Endodermal cell (in vitro differentiated cells): Measurements from ENCODE around the gene NCS1. TPM values are rescaled to one million over a fixed set of nuclear protein-coding genes. Genes with fewer than 3 reads are reported as not detected.

ENCODE experiments used
- DNase-seq: peaks from one replicate; pipeline ENCODE4 v3.0.0-alpha.2; 2017
- H3K27ac ChIP-seq: 2 replicates; pipeline ENCODE4 v1.5.1; 2013; ENCODE audit warnings: mild to moderate bottlenecking, low read depth, low read length, moderate library complexity
- H3K27me3 ChIP-seq: 2 replicates; pipeline ENCODE4 v1.6.1; 2013; ENCODE audit warnings: mild to moderate bottlenecking, low read length, moderate library complexity; ENCODE audit not compliant: insufficient read depth, control insufficient read depth, poor library complexity, severe bottlenecking
- H3K36me3 ChIP-seq: 2 replicates; pipeline ENCODE4 v1.7.0; 2013; ENCODE audit warnings: mild to moderate bottlenecking, low read length, moderate library complexity; ENCODE audit not compliant: control insufficient read depth, insufficient read depth
- H3K4me1 ChIP-seq: one replicate; pipeline ENCODE4 v1.7.0; 2013; ENCODE audit warnings: low read length; ENCODE audit not compliant: control insufficient read depth, insufficient read depth
- H3K4me3 ChIP-seq: 2 replicates; pipeline ENCODE4 v1.5.1; 2013; ENCODE audit warnings: mild to moderate bottlenecking, low read length, moderate library complexity
- H3K9ac ChIP-seq: 2 replicates; pipeline ENCODE4 v1.6.1; 2013; ENCODE audit warnings: mild to moderate bottlenecking, low read length, moderate library complexity; ENCODE audit not compliant: poor library complexity, severe bottlenecking; ENCODE audit errors: extremely low read depth
- H3K9me3 ChIP-seq: 2 replicates; pipeline ENCODE4 v1.6.1; 2013; ENCODE audit warnings: mild to moderate bottlenecking, low read length, moderate library complexity; ENCODE audit not compliant: control insufficient read depth
- H3K27ac Mint-ChIP-seq: 2 replicates; pipeline ENCODE4 v1.8.0; 2020; ENCODE audit warnings: mixed read lengths
- H3K27me3 Mint-ChIP-seq: 2 replicates; pipeline ENCODE4 v1.8.0; 2021; ENCODE audit warnings: mild to moderate bottlenecking, mixed read lengths; ENCODE audit not compliant: insufficient read depth
- H3K36me3 Mint-ChIP-seq: 2 replicates; pipeline ENCODE4 v1.8.0; 2020; ENCODE audit warnings: low read depth, mixed read lengths
- H3K4me1 Mint-ChIP-seq: 2 replicates; pipeline ENCODE4 v1.8.0; 2020; ENCODE audit warnings: mixed read lengths
- H3K4me3 Mint-ChIP-seq: 2 replicates; pipeline ENCODE4 v1.8.0; 2020; ENCODE audit warnings: mild to moderate bottlenecking, moderate library complexity, mixed read lengths
- H3K9me3 Mint-ChIP-seq: 2 replicates; pipeline ENCODE4 v1.8.0; 2020; ENCODE audit warnings: mild to moderate bottlenecking, mixed read lengths
- CTCF ChIP-seq: fragments of 200-600 bp; sonication (generic); conservative IDR thresholded peaks from 2 replicates; pipeline ENCODE4 v1.5.0; 2021; ENCODE audit warnings: antibody characterized with exemption, mild to moderate bottlenecking
- WGBS, 2 experiments: methylation state at CpG; one replicate each; pipeline versions ENCODE4 v1.1.5 to v1.1.7; 2013; ENCODE audit warnings: missing lambda C conversion rate in 2 of 2, mixed read lengths in 1 of 2; ENCODE audit not compliant: insufficient coverage in 1 of 2, insufficient read length in 1 of 2; 5-methylcytosine and 5-hydroxymethylcytosine counted together
- long read RNA-seq, 4 experiments: library from polyadenylated mRNA in 2 of 4; library from RNA in 1 of 4; library from capped mRNA in 1 of 4; stranded (forward) in 3 of 4; unstranded in 1 of 4; transcript quantifications; one replicate each; pipeline ENCODE4 v2.0.0, GENCODE V29; 2020 to 2021; ENCODE audit warnings: inconsistent platforms in 1 of 4
- polyA plus RNA-seq, 2 experiments: library from polyadenylated mRNA; stranded (reverse); fragments of 50-300 nt; gene quantifications; one replicate each; pipeline ENCODE4 v1.2.3, GENCODE V29; 2013
- total RNA-seq, 2 donors: library from RNA; stranded (reverse); fragmentation: NEBNext Ultra II Directional in 1 of 2; extraction: Animal tissue kit (Norgen Biotek cat#: 25700) in 1 of 2; gene quantifications; 2 replicates in 1 of 2; 3 replicates in 1 of 2; pipeline ENCODE4 v1.2.1, GENCODE V29; 2021

Gene NCS1
- 10 to 100 TPM; 40.6 to 47.7 TPM for total RNA-seq
- 26.5 TPM for polyA plus RNA-seq (2013, experiment 1 of 2)
- 28.0 TPM for polyA plus RNA-seq (2013, experiment 2 of 2)
- long read RNA-seq, experiment 1, full-length matches to known transcripts = 5 of 21 reads
- long read RNA-seq, experiment 1, partial matches to known transcripts = 4 of 21 reads
- long read RNA-seq, experiment 1, other reads (novel, unspliced or antisense) = 12 of 21 reads
- long read RNA-seq, experiment 2, full-length matches to known transcripts = 88 of 128 reads
- long read RNA-seq, experiment 2, partial matches to known transcripts = 7 of 128 reads
- long read RNA-seq, experiment 2, other reads (novel, unspliced or antisense) = 33 of 128 reads
- long read RNA-seq, experiment 3, partial matches to known transcripts = 19 of 20 reads
- long read RNA-seq, experiment 3, other reads (novel, unspliced or antisense) = 1 of 20 reads
- long read RNA-seq, experiment 4 = 0 reads

GRCh38 chr9:130172161-130172857 is at the start of gene NCS1:
TSS of gene NCS1 (plus strand) at chr9:130172404. CDS start at chr9:130172664, 260 bp downstream.
- peaks cover 19% of the 10 kb centered on the region for H3K4me1 Mint-ChIP-seq
- H3K27ac Mint-ChIP-seq = no peak within 1 kb of the TSS
- TF ChIP-seq CTCF = no peak
- no peaks in the 10 kb centered on the region for H3K36me3 Mint-ChIP-seq
- Histone ChIP-seq H3K27ac (no peak within 1 kb of the TSS), H3K4me3 (peak within 1 kb of the TSS; percentile 77), H3K9me3 (no peaks in the 10 kb centered on the region), H3K36me3 (no peaks in the 10 kb centered on the region), H3K27me3 (no peaks in the 10 kb centered on the region), H3K4me1 (peaks cover 9% of the 10 kb centered on the region), H3K9ac (no peak within 1 kb of the TSS)
- H3K9me3 Mint-ChIP-seq = no peaks in the 10 kb centered on the region
- DNase-seq = peak; percentile 86
- H3K4me3 Mint-ChIP-seq = peak within 1 kb of the TSS; percentile 75
- 0% methylated on average over 82 of the region's 101 CpGs; no CpG with 5 or more reads in 1 of the 2 experiments for WGBS, 2 experiments
- peaks cover 14% of the 10 kb centered on the region for H3K27me3 Mint-ChIP-seq

- Histone ChIP-seq H3K36me3 (peaks cover 38% of the 10 kb centered on the region), H3K9me3 (no peaks in the 10 kb centered on the region), H3K27ac (peak overlapping the region; percentile 57), H3K4me3 (no peak overlapping the region), H3K4me1 (no peaks in the 10 kb centered on the region), H3K9ac (no peak overlapping the region), H3K27me3 (no peaks in the 10 kb centered on the region)
- H3K36me3 Mint-ChIP-seq = peaks cover 36% of the 10 kb centered on the region
- no peak overlapping the region for H3K4me3 Mint-ChIP-seq
- H3K9me3 Mint-ChIP-seq = no peaks in the 10 kb centered on the region
- H3K27me3 Mint-ChIP-seq = no peaks in the 10 kb centered on the region
- H3K27ac Mint-ChIP-seq = peak overlapping the region; percentile 59
- no peak for TF ChIP-seq CTCF
- no peak for DNase-seq
- 88 to 100% methylated on average over 3 to 7 of the region's 7 CpGs for WGBS, 2 experiments
- H3K4me1 Mint-ChIP-seq = peaks cover 33% of the 10 kb centered on the region
Measured at GRCh38 chr9:130122456-130122855, 49.7 kb upstream of the NCS1 start.

- TF ChIP-seq CTCF = no peak
- Mint-ChIP-seq H3K27me3 (no peaks in the 10 kb centered on the region), H3K4me1 (peaks cover 16% of the 10 kb centered on the region), H3K4me3 (no peak overlapping the region), H3K9me3 (no peaks in the 10 kb centered on the region), H3K27ac (peak overlapping the region; percentile 17), H3K36me3 (peaks cover 49% of the 10 kb centered on the region)
- no peak overlapping the region for H3K4me3 ChIP-seq
- H3K4me1 ChIP-seq = no peaks in the 10 kb centered on the region
- H3K9ac ChIP-seq = no peak overlapping the region
- DNase-seq = no peak
- H3K9me3 ChIP-seq = no peaks in the 10 kb centered on the region
- 96 to 100% methylated on average over 4 to 6 of the region's 7 CpGs for WGBS, 2 experiments
- H3K36me3 ChIP-seq = peaks cover 49% of the 10 kb centered on the region
- H3K27ac ChIP-seq = no peak overlapping the region
- no peaks in the 10 kb centered on the region for H3K27me3 ChIP-seq
Measured at GRCh38 chr9:130124085-130124860, 47.9 kb upstream of the NCS1 start.
